SU-DHL-6 (cell line): Measurements from ENCODE around the gene ABL2.
"Not testable (repeated sequence)": the region's sequence is repeated elsewhere in the genome, so short reads cannot be mapped to it uniquely, and the experiment has no call there.

Source experiments
- H2AFZ ChIP-seq: fragments of 200-600 bp; sonication (generic); 2 replicates; pipeline ENCODE4 v1.6.1; 2014; ENCODE audit warnings: low read depth, mild to moderate bottlenecking, moderate library complexity, mixed read lengths, antibody characterized with exemption, low read length; ENCODE audit not compliant: severe bottlenecking
- H3F3A ChIP-seq: fragments of 200-600 bp; shearing (Covaris generic); 2 replicates; pipeline ENCODE4 v1.6.0; 2016; ENCODE audit warnings: antibody characterized with exemption, mild to moderate bottlenecking; ENCODE audit not compliant: insufficient read depth
- H3K27ac ChIP-seq: fragments of 200-600 bp; sonication (generic); 2 replicates; pipeline ENCODE4 v1.5.1; 2016; ENCODE audit warnings: low read depth, mild to moderate bottlenecking, low read length, moderate library complexity, mixed read lengths
- H3K27me3 ChIP-seq: fragments of 200-600 bp; sonication (generic), shearing (Covaris generic); 2 replicates; pipeline ENCODE4 v1.6.0; 2014; ENCODE audit warnings: mild to moderate bottlenecking, low read length
- H3K36me3 ChIP-seq: fragments of 200-600 bp; sonication (generic); 2 replicates; pipeline ENCODE4 v1.6.1; 2014; ENCODE audit warnings: mild to moderate bottlenecking, low read length, mixed read lengths
- H3K4me2 ChIP-seq: fragments of 300-600, 200-600 bp; shearing (Covaris generic), sonication (generic); 2 replicates; pipeline ENCODE4 v1.6.0; 2014; ENCODE audit warnings: low read length, low read depth, mild to moderate bottlenecking; ENCODE audit not compliant: poor library complexity, severe bottlenecking
- H3K4me3 ChIP-seq: fragments of 200-600 bp; sonication (generic); 2 replicates; pipeline ENCODE4 v1.5.1; 2014; ENCODE audit warnings: antibody characterized with exemption, low read length, mild to moderate bottlenecking, mixed read lengths; ENCODE audit not compliant: insufficient read depth, poor library complexity, severe bottlenecking
- H3K79me2 ChIP-seq: fragments of 200-600 bp; sonication (generic); 2 replicates; pipeline ENCODE4 v1.6.1; 2014; ENCODE audit warnings: mild to moderate bottlenecking, low read length, moderate library complexity; ENCODE audit not compliant: insufficient read depth
- H3K9ac ChIP-seq: fragments of 200-600 bp; sonication (generic); 2 replicates; pipeline ENCODE4 v1.7.0; 2014; ENCODE audit warnings: mild to moderate bottlenecking, low read length
- H3K9me2 ChIP-seq: fragments of 200-600 bp; sonication (generic); replicated peaks from 2 replicates; pipeline ENCODE4 v1.6.1; 2014; ENCODE audit warnings: low read length; ENCODE audit not compliant: insufficient read depth
- H3K9me3 ChIP-seq: fragments of 200-600 bp; sonication (generic); 2 replicates; pipeline ENCODE4 v1.6.1; 2014; ENCODE audit warnings: low read length, mixed read lengths; ENCODE audit not compliant: insufficient read depth
- H4K20me1 ChIP-seq: fragments of 200-600 bp; sonication (generic); 2 replicates; pipeline ENCODE4 v1.6.1; 2014; ENCODE audit warnings: low read depth, mild to moderate bottlenecking, antibody characterized with exemption, low read length, moderate library complexity, mixed read lengths
- EZH2phosphoT487 ChIP-seq: fragments of 200-600 bp; sonication (generic), shearing (Covaris generic); conservative IDR thresholded peaks from 2 replicates; pipeline ENCODE4 v1.6.1; 2018; ENCODE audit warnings: mild to moderate bottlenecking, antibody characterized with exemption, low read length, moderate library complexity, mixed read lengths
- TF ChIP-seq, protein P1 (sequence below): fragments of 200-600 bp; sonication (generic); IDR thresholded peaks from one replicate; pipeline ENCODE4 v1.5.1; 2017; ENCODE audit warnings: antibody characterized with exemption, mild to moderate bottlenecking, low read length, moderate library complexity; ENCODE audit not compliant: insufficient read depth, poor library complexity, severe bottlenecking

Gene ABL2

DNA sequence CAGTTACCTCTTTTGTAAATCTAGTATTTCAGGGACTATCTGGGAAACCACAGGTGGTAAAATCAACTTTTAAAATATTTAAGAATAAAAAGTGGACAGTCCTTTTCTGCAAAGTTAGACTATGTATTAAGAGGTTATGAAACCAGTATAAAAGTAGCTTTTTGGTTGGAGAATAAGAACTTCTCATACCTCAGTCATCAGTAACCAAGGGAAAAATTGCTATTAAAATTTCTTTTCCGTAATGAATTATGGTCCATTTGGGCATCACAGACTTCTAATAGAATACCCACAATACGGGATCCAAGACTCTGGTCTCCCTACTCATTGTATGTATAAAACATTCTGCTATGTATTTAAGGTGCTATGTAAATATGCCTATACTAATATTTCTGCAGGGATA is 51.9 kb downstream of the ABL2 start:
- Histone ChIP-seq H3K4me2 (no peak overlapping the region), H3K9me2 (no peaks in the 10 kb centered on the region), H3K4me3 (no peak overlapping the region), H3K79me2 (no peaks in the 10 kb centered on the region), H3K36me3 (no peaks in the 10 kb centered on the region), H3K9me3 (no peaks in the 10 kb centered on the region), H3K27ac (no peak overlapping the region), H3K27me3 (no peaks in the 10 kb centered on the region), H3F3A (no peaks in the 10 kb centered on the region), H2AFZ (no peak overlapping the region), H3K9ac (no peak overlapping the region), H4K20me1 (no peaks in the 10 kb centered on the region)
- TF ChIP-seq EZH2phosphoT487: no peak

DNA sequence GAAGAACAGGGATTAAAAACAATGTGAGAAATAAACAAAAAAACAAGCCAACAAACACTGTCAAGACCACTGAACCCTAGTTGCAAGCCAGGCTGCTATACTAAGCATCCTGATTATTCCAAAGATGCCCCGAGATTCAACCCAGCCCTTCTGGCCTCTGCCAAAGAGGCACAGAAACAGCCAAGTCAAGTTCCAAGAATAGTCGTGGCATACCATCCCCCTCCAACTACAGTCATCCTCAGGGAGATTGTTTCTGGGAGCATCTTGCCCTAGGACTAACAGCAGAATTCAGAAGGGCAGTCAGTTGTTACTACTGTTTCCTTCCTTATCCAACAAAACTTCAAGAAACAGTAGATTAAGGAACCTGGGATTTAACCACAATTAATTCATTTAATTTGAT is 52.3 kb downstream of the ABL2 start:
- Histone ChIP-seq H3K9ac (no peak overlapping the region), H2AFZ (no peak overlapping the region), H3K4me2 (no peak overlapping the region), H3K36me3 (no peaks in the 10 kb centered on the region), H3K27ac (no peak overlapping the region), H3K4me3 (no peak overlapping the region), H3K79me2 (no peaks in the 10 kb centered on the region), H3F3A (no peaks in the 10 kb centered on the region), H3K9me2 (no peaks in the 10 kb centered on the region), H3K27me3 (no peaks in the 10 kb centered on the region), H3K9me3 (no peaks in the 10 kb centered on the region), H4K20me1 (no peaks in the 10 kb centered on the region)
- TF ChIP-seq, protein P1, sequence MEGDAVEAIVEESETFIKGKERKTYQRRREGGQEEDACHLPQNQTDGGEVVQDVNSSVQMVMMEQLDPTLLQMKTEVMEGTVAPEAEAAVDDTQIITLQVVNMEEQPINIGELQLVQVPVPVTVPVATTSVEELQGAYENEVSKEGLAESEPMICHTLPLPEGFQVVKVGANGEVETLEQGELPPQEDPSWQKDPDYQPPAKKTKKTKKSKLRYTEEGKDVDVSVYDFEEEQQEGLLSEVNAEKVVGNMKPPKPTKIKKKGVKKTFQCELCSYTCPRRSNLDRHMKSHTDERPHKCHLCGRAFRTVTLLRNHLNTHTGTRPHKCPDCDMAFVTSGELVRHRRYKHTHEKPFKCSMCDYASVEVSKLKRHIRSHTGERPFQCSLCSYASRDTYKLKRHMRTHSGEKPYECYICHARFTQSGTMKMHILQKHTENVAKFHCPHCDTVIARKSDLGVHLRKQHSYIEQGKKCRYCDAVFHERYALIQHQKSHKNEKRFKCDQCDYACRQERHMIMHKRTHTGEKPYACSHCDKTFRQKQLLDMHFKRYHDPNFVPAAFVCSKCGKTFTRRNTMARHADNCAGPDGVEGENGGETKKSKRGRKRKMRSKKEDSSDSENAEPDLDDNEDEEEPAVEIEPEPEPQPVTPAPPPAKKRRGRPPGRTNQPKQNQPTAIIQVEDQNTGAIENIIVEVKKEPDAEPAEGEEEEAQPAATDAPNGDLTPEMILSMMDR: no peak
- TF ChIP-seq EZH2phosphoT487: no peak

DNA sequence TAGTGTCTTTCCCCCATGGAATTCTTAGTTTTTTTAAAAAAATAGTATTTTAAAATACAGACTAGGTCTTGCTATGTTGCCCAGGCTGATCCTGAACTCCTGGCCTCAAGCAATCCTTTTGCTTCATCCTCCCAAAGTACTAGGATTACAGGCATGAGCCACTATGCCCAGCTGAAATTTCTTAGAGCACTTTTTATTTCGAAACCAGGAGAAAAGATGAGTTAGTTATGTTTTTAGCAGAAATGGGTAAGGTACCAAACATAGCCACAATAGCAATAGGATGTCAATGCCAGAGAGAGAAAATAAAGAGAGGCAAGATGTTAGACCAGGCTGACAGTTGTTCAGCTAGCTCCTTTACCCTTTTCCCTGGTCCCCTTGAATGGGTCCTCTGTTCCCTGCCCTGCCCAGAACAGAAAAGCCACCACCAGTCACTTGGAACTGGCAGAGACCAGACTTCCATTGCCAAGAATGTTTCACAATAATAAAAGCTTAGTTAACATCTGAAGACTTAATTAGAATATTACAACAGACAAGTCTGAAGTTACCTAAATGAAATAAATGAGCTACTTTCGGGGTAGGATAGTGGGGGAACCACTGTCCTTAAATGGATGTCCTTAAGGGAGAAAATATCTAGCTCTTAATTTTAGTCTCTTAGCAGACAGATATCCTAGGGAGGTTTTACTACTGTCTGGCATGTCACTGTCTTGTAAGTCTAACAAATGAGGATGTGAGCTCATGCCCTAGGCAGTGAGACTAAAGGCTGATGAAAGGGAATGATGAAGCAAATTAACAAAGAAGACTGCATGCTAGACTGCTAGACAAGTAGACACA is 54.3 kb downstream of the ABL2 start:
- Histone ChIP-seq H3F3A (no peaks in the 10 kb centered on the region), H3K79me2 (no peaks in the 10 kb centered on the region), H4K20me1 (no peaks in the 10 kb centered on the region), H3K9me2 (no peaks in the 10 kb centered on the region), H2AFZ (no peak overlapping the region), H3K4me2 (no peak overlapping the region), H3K9ac (no peak overlapping the region), H3K27ac (no peak overlapping the region), H3K9me3 (no peaks in the 10 kb centered on the region), H3K36me3 (no peaks in the 10 kb centered on the region), H3K27me3 (no peaks in the 10 kb centered on the region), H3K4me3 (no peak overlapping the region)
- TF ChIP-seq, protein P1: no peak
- TF ChIP-seq EZH2phosphoT487: no peak

DNA sequence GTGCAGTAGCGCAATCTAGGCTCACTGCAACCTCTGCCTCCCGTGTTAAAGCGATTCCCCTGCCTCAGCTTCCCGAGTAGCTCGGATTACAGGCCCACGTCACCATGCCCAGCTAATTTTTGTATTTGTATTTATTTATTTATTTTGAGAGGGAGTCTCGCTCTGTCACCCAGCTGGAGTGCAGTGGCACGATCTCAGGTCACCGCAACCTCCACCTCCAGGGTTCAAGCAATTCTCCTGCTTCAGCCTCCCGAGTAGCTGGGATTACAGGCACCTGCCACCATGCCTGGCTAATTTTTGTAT is 59.1 kb downstream of the ABL2 start:
- H3K9me2 ChIP-seq, H3K36me3 ChIP-seq, H3K27me3 ChIP-seq, H4K20me1 ChIP-seq, H3K4me3 ChIP-seq, H3K4me2 ChIP-seq, H2AFZ ChIP-seq, H3F3A ChIP-seq, H3K9me3 ChIP-seq, H3K9ac ChIP-seq, H3K27ac ChIP-seq, H3K79me2 ChIP-seq: not testable (repeated sequence)
